Activated B cell treated with CpG ODN at 0.5 μM for 24 hours (primary cell): ENCODE results near the gene GPR137. TPM values are rescaled to one million over a fixed set of nuclear protein-coding genes. Genes with fewer than 3 reads are reported as not detected.

Experiments used
- ATAC-seq: fragments of 200-7000 bp; cut with Tn5 transposase; one replicate; pipeline ENCODE4 v1.10.0; 2021; ENCODE audit warnings: low read depth, mild to moderate bottlenecking, moderate library complexity
- CTCF ChIA-PET: fragments of 350-600 bp; sonication (Branson Sonifier 250); formaldehyde crosslinking; loops from one replicate; lab custom pipeline; 2021; ENCODE audit warnings: antibody characterized with exemption; lab: Charles Lee
- POLR2A ChIA-PET: fragments of 350-600 bp; sonication (Branson Sonifier 250); formaldehyde crosslinking; loops from one replicate; lab custom pipeline; 2021; ENCODE audit warnings: antibody characterized with exemption; lab: Charles Lee
- DNase-seq: peaks from one replicate; pipeline ENCODE4 v3.0.0; 2022
- H3K27ac Mint-ChIP-seq: one replicate; pipeline ENCODE4 v1.8.0; 2020; ENCODE audit warnings: mixed read lengths
- H3K27me3 Mint-ChIP-seq: one replicate; pipeline ENCODE4 v1.8.0; 2021; ENCODE audit warnings: mixed read lengths
- H3K36me3 Mint-ChIP-seq: one replicate; pipeline ENCODE4 v1.8.0; 2021; ENCODE audit warnings: low read depth, mixed read lengths
- H3K4me1 Mint-ChIP-seq: one replicate; pipeline ENCODE4 v1.8.0; 2021; ENCODE audit warnings: mixed read lengths
- H3K4me3 Mint-ChIP-seq: one replicate; pipeline ENCODE4 v1.8.0; 2020; ENCODE audit warnings: mild to moderate bottlenecking, mixed read lengths
- H3K9me3 Mint-ChIP-seq: one replicate; pipeline ENCODE4 v1.8.0; 2020; ENCODE audit warnings: mixed read lengths
- intact Hi-C: fragments of 100-400 bp; cut with micrococcal nuclease; formaldehyde crosslinking; loops from one replicate; pipeline ENCODE4 v1.15.1; 2024
- total RNA-seq: library from RNA; stranded (reverse); gene quantifications from 2 replicates; pipeline ENCODE4 v1.2.3, GENCODE V29; 2022
- TF ChIP-seq, protein P1 (sequence below): fragments of 200-600 bp; IDR thresholded peaks from one replicate; pipeline ENCODE4 v1.8.0; 2022; ENCODE audit warnings: antibody characterized with exemption, mild to moderate bottlenecking

GPR137 gene
- total RNA-seq, 1 donor from 2014 or later, result 53.1 TPM

DNA sequence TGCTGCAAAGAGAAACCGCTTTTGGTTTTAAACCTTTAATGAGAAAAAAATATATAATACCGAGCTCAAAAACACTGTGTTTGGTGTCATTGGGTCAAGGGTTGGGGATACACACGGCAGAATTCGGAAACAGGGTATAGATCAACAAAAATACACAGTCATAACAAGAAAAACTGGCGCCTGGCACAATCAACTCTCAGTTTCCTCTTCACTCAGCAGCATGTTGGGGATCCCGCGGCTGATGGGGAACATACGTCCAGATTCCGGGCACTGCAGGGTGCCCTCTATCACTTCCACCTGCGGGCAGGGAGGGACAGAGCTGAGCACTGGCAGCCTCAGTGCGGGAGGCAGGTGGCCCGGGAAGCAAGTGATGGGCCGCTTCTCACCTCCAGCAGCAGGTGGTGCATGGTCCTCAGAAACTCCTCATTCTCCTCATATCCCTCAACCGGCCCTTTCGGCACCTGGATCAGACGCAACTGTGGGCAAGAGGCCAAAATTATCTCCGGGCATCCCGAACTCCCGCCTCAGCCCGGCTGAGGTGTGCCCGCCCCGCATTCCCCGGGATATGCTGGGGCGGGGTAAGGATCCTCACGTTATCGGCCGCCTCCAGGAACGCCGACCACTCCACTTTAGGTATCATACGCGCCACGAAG, 31.1 kb downstream of the GPR137 start:
- peak; percentile 42 for DNase-seq

DNA sequence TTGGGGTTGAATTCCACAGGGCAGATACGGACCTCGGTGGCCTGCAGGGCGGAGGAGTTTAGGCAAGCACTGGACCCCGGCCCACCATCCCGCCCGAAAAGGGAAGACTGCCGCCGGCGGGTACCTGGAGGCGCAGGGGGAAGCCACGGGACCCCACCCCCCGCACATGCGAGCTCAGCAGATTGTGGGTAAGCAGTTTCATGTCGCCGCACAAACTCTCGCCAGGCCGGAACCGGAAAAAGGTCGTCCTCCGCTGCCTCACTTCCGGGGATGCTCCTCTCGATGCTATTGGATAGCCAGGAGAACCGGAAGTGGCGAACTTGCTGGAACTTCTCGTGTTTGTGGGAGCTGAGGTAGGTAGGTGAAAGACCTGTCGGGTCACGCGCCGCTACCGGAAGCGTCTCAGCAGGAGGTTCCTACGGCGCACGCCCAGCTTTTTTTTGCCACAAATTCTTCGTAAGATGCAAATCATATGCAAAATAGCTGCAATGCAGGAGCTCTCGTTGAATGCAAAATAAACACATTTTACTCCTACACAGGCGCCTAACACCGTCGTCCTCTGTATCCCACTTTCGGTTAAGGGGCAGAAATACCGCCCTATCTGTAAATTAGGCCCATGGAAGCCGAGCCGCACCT, 31.8 kb downstream of the GPR137 start, which contains the start of gene TRMT112:
TRMT112 (minus strand) TSS at position 235 of the 636 bp plus-strand sequence; CDS start at position 202, 33 bp downstream.
- peak within 1 kb of the TSS; percentile 94 for H3K4me3 Mint-ChIP-seq
- TF ChIP-seq, protein P1, sequence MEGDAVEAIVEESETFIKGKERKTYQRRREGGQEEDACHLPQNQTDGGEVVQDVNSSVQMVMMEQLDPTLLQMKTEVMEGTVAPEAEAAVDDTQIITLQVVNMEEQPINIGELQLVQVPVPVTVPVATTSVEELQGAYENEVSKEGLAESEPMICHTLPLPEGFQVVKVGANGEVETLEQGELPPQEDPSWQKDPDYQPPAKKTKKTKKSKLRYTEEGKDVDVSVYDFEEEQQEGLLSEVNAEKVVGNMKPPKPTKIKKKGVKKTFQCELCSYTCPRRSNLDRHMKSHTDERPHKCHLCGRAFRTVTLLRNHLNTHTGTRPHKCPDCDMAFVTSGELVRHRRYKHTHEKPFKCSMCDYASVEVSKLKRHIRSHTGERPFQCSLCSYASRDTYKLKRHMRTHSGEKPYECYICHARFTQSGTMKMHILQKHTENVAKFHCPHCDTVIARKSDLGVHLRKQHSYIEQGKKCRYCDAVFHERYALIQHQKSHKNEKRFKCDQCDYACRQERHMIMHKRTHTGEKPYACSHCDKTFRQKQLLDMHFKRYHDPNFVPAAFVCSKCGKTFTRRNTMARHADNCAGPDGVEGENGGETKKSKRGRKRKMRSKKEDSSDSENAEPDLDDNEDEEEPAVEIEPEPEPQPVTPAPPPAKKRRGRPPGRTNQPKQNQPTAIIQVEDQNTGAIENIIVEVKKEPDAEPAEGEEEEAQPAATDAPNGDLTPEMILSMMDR, result no peak
- H3K27ac Mint-ChIP-seq, result peak within 1 kb of the TSS; percentile 99
- H3K27me3 Mint-ChIP-seq, result no peaks in the 10 kb centered on the region
- peaks cover 29% of the 10 kb centered on the region for H3K4me1 Mint-ChIP-seq
- POLR2A ChIA-PET, result interaction anchor here (0.5 to 4.9 kb wide), 42 partner anchors 8 to 1950 kb away, joined by 3 to 94 read pairs (median 5); partner anchors contain the start of genes C11orf98, CCDC88B, CSKMT and ESRRA
- no peaks in the 10 kb centered on the region for H3K9me3 Mint-ChIP-seq
- DNase-seq, result peak; percentile 74
- peak; percentile 63 for ATAC-seq
- intact Hi-C loops, result loop anchor here (1.0 to 5.0 kb wide), 8 partner anchors 12 to 425 kb away; partner anchors contain the start of genes DNAJC4, ESRRA, GPR137 and NAA40
- CTCF ChIA-PET, result interaction anchor here (0.8 to 4.2 kb wide), 22 partner anchors 10 to 407 kb away, joined by 3 to 138 read pairs (median 7); partner anchors contain the start of genes BAD, CATSPERZ, CCDC88B and ESRRA
- peaks cover 57% of the 10 kb centered on the region for H3K36me3 Mint-ChIP-seq

More for the DNA sequence above, 31.1 kb downstream of the GPR137 start:
- TF ChIP-seq, protein P1, result no peak
- peak overlapping the region; percentile 99 for H3K27ac Mint-ChIP-seq
- no peaks in the 10 kb centered on the region for H3K27me3 Mint-ChIP-seq
- CTCF ChIA-PET, result interaction anchor here (0.5 to 4.2 kb wide), 17 partner anchors 12 to 407 kb away, joined by 3 to 138 read pairs (median 11); partner anchors contain the start of genes CATSPERZ, CCDC88B, ESRRA and FERMT3
- POLR2A ChIA-PET, result interaction anchor here (0.6 to 4.9 kb wide), 31 partner anchors 10 to 1951 kb away, joined by 3 to 94 read pairs (median 8); partner anchors contain the start of genes CATSPERZ, CCDC88B, ESRRA and FERMT3
- intact Hi-C loops, result loop anchor here (1.0 to 5.0 kb wide), 8 partner anchors 11 to 426 kb away; partner anchors contain the start of genes DNAJC4, ESRRA, GPR137 and NAA40
- H3K4me1 Mint-ChIP-seq, result peaks cover 29% of the 10 kb centered on the region
- peaks cover 58% of the 10 kb centered on the region for H3K36me3 Mint-ChIP-seq
- peak; percentile 4 for ATAC-seq
- H3K4me3 Mint-ChIP-seq, result peak overlapping the region; percentile 94
- no peaks in the 10 kb centered on the region for H3K9me3 Mint-ChIP-seq

DNA sequence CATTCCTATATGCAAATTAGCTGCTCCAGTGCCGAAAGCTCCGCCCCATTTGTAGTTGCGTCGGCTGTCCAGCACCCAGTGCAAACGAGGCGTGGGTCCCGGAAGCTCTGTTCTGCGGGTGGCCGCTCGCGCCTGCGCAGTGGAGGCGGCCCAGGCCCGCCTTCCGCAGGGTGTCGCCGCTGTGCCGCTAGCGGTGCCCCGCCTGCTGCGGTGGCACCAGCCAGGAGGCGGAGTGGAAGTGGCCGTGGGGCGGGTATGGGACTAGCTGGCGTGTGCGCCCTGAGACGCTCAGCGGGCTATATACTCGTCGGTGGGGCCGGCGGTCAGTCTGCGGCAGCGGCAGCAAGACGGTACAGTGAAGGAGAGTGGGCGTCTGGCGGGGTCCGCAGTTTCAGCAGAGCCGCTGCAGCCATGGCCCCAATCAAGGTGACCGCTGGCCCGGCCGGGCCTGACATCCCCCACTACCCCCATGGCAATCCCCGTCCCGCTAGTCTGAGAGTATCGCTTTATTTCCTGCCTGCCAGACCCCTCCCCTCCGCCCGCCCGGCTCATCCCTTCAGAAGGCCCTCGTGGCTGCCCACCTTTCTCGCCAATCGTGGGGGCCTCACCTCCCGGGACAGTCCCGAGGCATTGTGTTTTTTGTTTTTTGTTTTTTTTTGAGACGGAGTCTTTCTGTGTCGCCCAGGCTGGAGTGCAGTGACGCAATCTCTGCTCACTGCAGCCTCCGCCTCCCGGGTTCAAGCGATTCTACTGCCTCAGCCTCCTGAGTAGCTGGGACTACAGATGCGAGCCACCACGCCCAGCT, 32.5 kb downstream of the GPR137 start, which contains the start of gene PRDX5:
PRDX5 (plus strand) TSS at position 161 of the 805 bp plus-strand sequence; CDS start at position 256, 95 bp downstream.
- Mint-ChIP-seq H3K27ac (peak within 1 kb of the TSS; percentile 99), H3K9me3 (no peaks in the 10 kb centered on the region), H3K27me3 (no peaks in the 10 kb centered on the region), H3K4me3 (peak within 1 kb of the TSS; percentile 94), H3K36me3 (peaks cover 50% of the 10 kb centered on the region), H3K4me1 (peaks cover 23% of the 10 kb centered on the region)
- POLR2A ChIA-PET, result interaction anchor here (0.5 to 4.9 kb wide), 47 partner anchors 9 to 1950 kb away, joined by 3 to 94 read pairs (median 5); partner anchors contain the start of genes C11orf98, CCDC88B, CSKMT and ESRRA
- DNase-seq, result peak; percentile 91
- peak; percentile 81 for ATAC-seq
- CTCF ChIA-PET, result interaction anchor here (0.8 to 4.2 kb wide), 22 partner anchors 9 to 406 kb away, joined by 3 to 138 read pairs (median 7); partner anchors contain the start of genes BAD, CATSPERZ, CCDC88B and ESRRA
- TF ChIP-seq, protein P1, result no peak
- intact Hi-C loops, result loop anchor here (1.0 to 5.0 kb wide), 14 partner anchors 13 to 424 kb away; partner anchors contain the start of genes CCDC88B, DNAJC4, ESRRA and GPR137
